HG03342 (cell line): ENCODE results near the gene BEGAIN.

Experiments used
- ATAC-seq: cut with Tn5 transposase; IDR thresholded peaks from one replicate; pipeline ENCODE4 v1.9.1; 2021; ENCODE audit warnings: mild to moderate bottlenecking, moderate library complexity; ENCODE audit not compliant: unreplicated experiment

The BEGAIN gene

GRCh38 chr14:100584056-100585031, 2.9 kb downstream of the BEGAIN start:
- ATAC-seq = no peak

- ATAC-seq = no peak
Observed at GRCh38 chr14:100583245-100583644, 4.0 kb downstream of the BEGAIN start.

GRCh38 chr14:100582496-100583165, 4.6 kb downstream of the BEGAIN start:
- no peak for ATAC-seq

- no peak for ATAC-seq
Observed at GRCh38 chr14:100581228-100582145, 5.7 kb downstream of the BEGAIN start.

GRCh38 chr14:100580316-100581227, 6.6 kb downstream of the BEGAIN start:
- ATAC-seq = no peak

- ATAC-seq = no peak
Observed at GRCh38 chr14:100578552-100578951, 8.7 kb downstream of the BEGAIN start.

GRCh38 chr14:100577986-100578431, 9.2 kb downstream of the BEGAIN start:
- ATAC-seq = no peak

GRCh38 chr14:100577321-100577985, 9.8 kb downstream of the BEGAIN start:
- ATAC-seq = no peak

- no peak for ATAC-seq
Observed at GRCh38 chr14:100576091-100577085, 10.8 kb downstream of the BEGAIN start.

GRCh38 chr14:100575266-100575995, 11.8 kb downstream of the BEGAIN start:
- ATAC-seq = no peak

- ATAC-seq = no peak
Observed at GRCh38 chr14:100574642-100575031, 12.6 kb downstream of the BEGAIN start.

- no peak for ATAC-seq
Observed at GRCh38 chr14:100573757-100574641, 13.2 kb downstream of the BEGAIN start.

- no peak for ATAC-seq
Observed at GRCh38 chr14:100573002-100573756, 14.0 kb downstream of the BEGAIN start.

- ATAC-seq = no peak
Observed at GRCh38 chr14:100572543-100572942, 14.7 kb downstream of the BEGAIN start.

GRCh38 chr14:100571837-100572236, 15.4 kb downstream of the BEGAIN start:
- no peak for ATAC-seq
